K562 (cell line): Measurements from ENCODE around the gene GEMIN4. TPM values are rescaled to one million over a fixed set of nuclear protein-coding genes. Genes with fewer than 3 reads are reported as not detected.

Experiments
- ATAC-seq: fragments of 200-7000 bp; cut with Tn5 transposase; 3 replicates; pipeline ENCODE4 v1.9.1; 2020; ENCODE audit warnings: moderate library complexity
- BruUV-seq: library from RNA; stranded (reverse); fragments of 400-500 nt; replicated peaks from 2 replicates; lab custom pipeline; 2021; lab: Mats Ljungman, UMichigan
- CTCF ChIA-PET: fragments of 300-600 bp; formaldehyde crosslinking; extraction: SDS; loops from one replicate; lab custom pipeline; 2021; ENCODE audit warnings: low intra/inter-chr PET ratio; lab: Yijun Ruan, JAX
- POLR2A ChIA-PET: fragments of 300-600, 350-650 bp; sonication (Branson Sonifier 250); formaldehyde crosslinking; extraction: SDS; loops from one replicate; lab custom pipeline; 2021; ENCODE audit warnings: antibody characterized with exemption, inconsistent platforms; lab: Yijun Ruan, JAX
- DNase-seq, 4 experiments: peaks; one replicate each; pipeline versions ENCODE4 v3.0.0 to v3.0.0-alpha.2; 2011 to 2018; ENCODE audit warnings: low spot score in 3 of 4, mixed read lengths in 3 of 4; ENCODE audit errors: extremely low read depth in 1 of 4
- FAIRE-seq: peaks from 2 replicates; lab custom pipeline; 2011; peaks lifted over from hg19 to GRCh38; lab: Jason Lieb, UNC
- H2AFZ ChIP-seq: 2 replicates; pipeline ENCODE4 v1.6.0; 2011; ENCODE audit warnings: low read depth, low read length, control low read depth, inconsistent platforms
- H3K27ac ChIP-seq: fragments of 200-600 bp; 3 replicates; pipeline ENCODE4 v1.8.0; 2011; ENCODE audit warnings: low read depth, mild to moderate bottlenecking, control low read depth, inconsistent platforms, low read length, moderate library complexity, mixed read lengths; ENCODE audit errors: extremely low read depth
- H3K27me3 ChIP-seq, 2 experiments: fragments of 300-600 bp in 1 of 2; 2 replicates in 1 of 2; 3 replicates in 1 of 2; pipeline versions ENCODE4 v1.6.0 to v1.8.0; 2011; ENCODE audit warnings: inconsistent platforms in 2 of 2, low read length in 2 of 2, mild to moderate bottlenecking in 1 of 2, mixed read lengths in 1 of 2, moderate library complexity in 1 of 2; ENCODE audit not compliant: control insufficient read depth in 2 of 2, insufficient read depth in 2 of 2
- H3K36me3 ChIP-seq: fragments of 300-600 bp; 3 replicates; pipeline ENCODE4 v1.8.0; 2011; ENCODE audit warnings: mild to moderate bottlenecking, low read length, inconsistent platforms; ENCODE audit not compliant: control insufficient read depth, insufficient read depth
- H3K4me1 ChIP-seq, 2 experiments: fragments of 200-600 bp in 1 of 2; replicated peaks in 1 of 2; 2 replicates in 1 of 2; 3 replicates in 1 of 2; pipeline versions ENCODE4 v1.5.1 to v1.8.0; 2011; ENCODE audit warnings: inconsistent platforms in 2 of 2, low read length in 2 of 2, mild to moderate bottlenecking in 1 of 2, mixed read lengths in 1 of 2, moderate library complexity in 1 of 2; ENCODE audit not compliant: control insufficient read depth in 2 of 2, insufficient read depth in 2 of 2
- H3K4me2 ChIP-seq: 2 replicates; pipeline ENCODE4 v1.6.1; 2011; ENCODE audit warnings: low read length, control low read depth, inconsistent platforms, mixed read lengths; ENCODE audit not compliant: insufficient read depth
- H3K4me3 ChIP-seq: fragments of 200-600 bp; sonication (generic), shearing (Covaris generic); 2 replicates; pipeline ENCODE4 v1.5.1; 2016; ENCODE audit warnings: control low read depth, inconsistent platforms
- H3K79me2 ChIP-seq: fragments of 200-600 bp; 3 replicates; pipeline ENCODE4 v1.8.0; 2011; ENCODE audit warnings: low read length, inconsistent platforms; ENCODE audit not compliant: control insufficient read depth, insufficient read depth
- H3K9ac ChIP-seq, 2 experiments: 2 replicates each; pipeline versions ENCODE4 v1.6.0 to v1.6.1; 2011; ENCODE audit warnings: low read depth in 2 of 2, low read length in 2 of 2, control low read depth in 1 of 2, inconsistent platforms in 1 of 2, mild to moderate bottlenecking in 1 of 2, mixed read lengths in 1 of 2; ENCODE audit not compliant: insufficient read depth in 1 of 2
- H3K9me1 ChIP-seq: one replicate; pipeline ENCODE4 v1.6.0; 2011; ENCODE audit warnings: inconsistent platforms, mild to moderate bottlenecking, low read length, moderate library complexity; ENCODE audit not compliant: control insufficient read depth, insufficient read depth
- H3K9me3 ChIP-seq: replicated peaks from 2 replicates; pipeline ENCODE4 v1.5.1; 2011; ENCODE audit warnings: low read depth, low read length, inconsistent platforms; ENCODE audit not compliant: control insufficient read depth, insufficient read depth
- H4K20me1 ChIP-seq: replicated peaks from 2 replicates; pipeline ENCODE4 v1.6.1; 2011; ENCODE audit warnings: low read length, inconsistent platforms, mixed read lengths; ENCODE audit not compliant: control insufficient read depth, insufficient read depth
- BACH1 ChIP-seq: fragments of 200-800 bp; sonication (Bioruptor generic); IDR thresholded peaks from 2 replicates; pipeline ENCODE4 v1.6.1; 2016; ENCODE audit warnings: missing genetic modification characterization, missing compliant biosample characterization
- NFATC3 ChIP-seq: fragments of 450-650 bp; IDR thresholded peaks from 2 replicates; pipeline ENCODE4 v1.6.1; 2017; ENCODE audit warnings: mild to moderate bottlenecking
- PRDM10 ChIP-seq: fragments of 450-650 bp; IDR thresholded peaks from 2 replicates; pipeline ENCODE4 v1.6.1; 2018; ENCODE audit not compliant: partially characterized antibody
- SMARCA4 ChIP-seq: fragments of 450-650 bp; IDR thresholded peaks from 2 replicates; pipeline ENCODE4 v1.6.1; 2016
- WGBS: fragments of 100-300 bp; shearing (Covaris generic); methylation state at CpG from one replicate; pipeline ENCODE4 v1.1.6; 2016; ENCODE audit warnings: low coverage, mixed read lengths; ENCODE audit not compliant: insufficient coverage; ENCODE audit errors: missing lambda C conversion rate; 5-methylcytosine and 5-hydroxymethylcytosine counted together
- in situ Hi-C: fragments of 300-500 bp; cut with MboI; formaldehyde crosslinking; loops from 4 replicates; pipeline ENCODE4 v1.15.0; 2018; ENCODE audit warnings: inconsistent platforms, mixed read lengths
- intact Hi-C: fragments of 100-400 bp; cut with micrococcal nuclease; formaldehyde crosslinking; loops from 2 replicates; pipeline ENCODE4 v1.14.2; 2022
- polyA plus RNA-seq, 8 experiments: library from polyadenylated mRNA; depleted of rRNA in 4 of 8; stranded (reverse) in 5 of 8; unstranded in 3 of 8; fragments of >200 nt; fragmentation: Nextera tagmentation in 2 of 8; fragmentation: Illumina TruSeq in 1 of 8; extraction: Ambion mirVana in 2 of 8; extraction: Trizol in 1 of 8; gene quantifications; 2 replicates each; pipeline versions ENCODE4 v1.2.1 to v1.2.3, GENCODE V29; 2011 to 2014; ENCODE audit warnings: inconsistent platforms in 1 of 8, missing spikeins in 1 of 8
- total RNA-seq, 7 experiments: library from RNA; depleted of rRNA in 6 of 7; stranded (reverse); fragments of >200 nt in 6 of 7; fragmentation: Illumina TruSeq in 2 of 7; extraction: Trizol in 2 of 7; gene quantifications; 2 replicates each; pipeline versions ENCODE4 v1.2.1 to v1.2.3, GENCODE V29; 2011 to 2021; ENCODE audit warnings: low replicate concordance in 1 of 7

GEMIN4 gene
- total and polyA plus RNA-seq, 9 of the 15 experiments (the other 6 are each of a cell fraction or from before 2014, with no cell fraction given) = 1.8 to 42.5 (median 10.8) TPM

- H3K9me1 ChIP-seq = no peaks in the 10 kb centered on the region
- peaks cover 0 to 4% of the 10 kb centered on the region in 2 experiments; a peak in 1 of 5 replicates for H3K4me1 ChIP-seq
- no peak overlapping the region for H3K4me3 ChIP-seq
- no peak overlapping the region for H3K4me2 ChIP-seq
- H3K9ac ChIP-seq = 0 out of 4 replicates have a peak overlapping the region, but pooled peaks of 1 of the 2 experiments have one; percentile 45
- TF ChIP-seq NFATC3 = no peak
- no peak for TF ChIP-seq BACH1 (tag)
- TF ChIP-seq SMARCA4 = no peak
- TF ChIP-seq PRDM10 = peak; percentile 74
- H4K20me1 ChIP-seq = 0 out of 2 replicates have a peak, but pooled peaks cover 4% of the 10 kb centered on the region
- CTCF ChIA-PET = no interaction called here
- in situ Hi-C loops (no loop called here), intact Hi-C loops (no loop called here)
- peaks cover 27 to 62% of the 10 kb centered on the region in 2 experiments for H3K27me3 ChIP-seq
- FAIRE-seq = no peak
- DNase-seq = no peak
- H3K27ac ChIP-seq = no peak overlapping the region
- H3K9me3 ChIP-seq = no peaks in the 10 kb centered on the region
- POLR2A ChIA-PET = interaction anchor here (0.6 to 1.2 kb wide), 2 partner anchors 19 to 44 kb away, joined by 3 to 4 read pairs; no protein-coding TSS in a partner anchor
- no TSS peak for BruUV-seq
- H3K36me3 ChIP-seq = no peaks in the 10 kb centered on the region
- no peaks in the 10 kb centered on the region for H3K79me2 ChIP-seq
- WGBS = 11% methylated on average over 16 of the region's 39 CpGs
- ATAC-seq = no peak
- no peak overlapping the region for H2AFZ ChIP-seq
These were observed 48.6 kb upstream of the GEMIN4 start for GRCh38 chr17:800446-801242.
